Mesangial cell (primary cell): ENCODE measurements around the gene PTTG1IP. TPM values are rescaled to one million over a fixed set of nuclear protein-coding genes. Genes with fewer than 3 reads are reported as not detected.

Source experiments
- total RNA-seq: library from RNA; depleted of rRNA; stranded (reverse); fragments of >200 nt; gene quantifications from 2 replicates; pipeline ENCODE4 v1.2.3, GENCODE V29; 2015

The PTTG1IP gene
- 213 and 304 TPM in 2 replicates for total RNA-seq

DNA sequence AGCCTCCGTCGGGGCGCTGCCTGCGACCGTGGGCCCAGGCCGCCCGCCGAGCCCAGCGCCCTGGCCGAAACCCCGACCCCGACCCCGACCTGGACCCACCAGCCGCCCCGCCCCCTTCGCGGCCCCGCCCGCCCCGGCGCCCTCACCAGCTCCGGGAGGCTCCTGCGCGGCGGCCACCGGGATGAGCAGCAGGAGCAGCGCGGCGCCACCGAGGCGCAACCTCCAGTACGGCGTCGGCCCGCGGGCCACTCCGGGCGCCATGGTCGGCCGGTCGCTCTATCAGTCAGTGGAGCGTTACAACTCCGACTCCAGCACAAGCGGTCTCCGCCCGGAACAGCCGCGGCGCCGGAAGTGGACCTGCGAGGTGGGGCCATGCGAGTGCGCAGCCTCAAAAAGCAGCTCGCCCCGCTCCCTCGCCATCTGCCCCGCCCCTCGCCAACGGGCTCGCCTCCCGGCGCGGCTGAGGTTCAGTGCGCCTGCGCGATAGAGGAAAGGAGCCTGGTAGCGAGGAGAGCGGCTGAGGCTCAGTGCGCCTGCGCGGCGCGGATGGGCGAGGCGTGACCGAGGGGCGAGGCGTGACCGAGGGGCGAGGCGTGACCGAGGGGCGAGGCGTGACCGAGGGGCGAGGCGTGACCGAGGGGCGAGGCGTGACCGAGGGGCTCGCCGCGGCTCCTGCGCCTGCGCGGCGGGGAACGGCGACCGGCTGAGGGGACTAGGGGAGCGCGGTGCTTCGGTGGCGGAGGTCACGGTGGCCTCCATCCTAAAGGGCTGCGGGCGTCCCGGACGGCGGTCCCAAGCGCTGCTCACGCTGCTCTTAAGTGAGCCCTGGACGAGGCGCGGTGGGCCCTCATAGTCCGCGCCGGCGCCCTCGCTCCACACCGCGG, at the start of gene PTTG1IP:
TSS of gene PTTG1IP (minus strand) at position 335 of the 884 bp plus-strand sequence. CDS start at position 261, 74 bp downstream.

GRCh38 chr21:44920694-44921604, 47.5 kb upstream of the PTTG1IP start, which contains the start of gene ITGB2:
Gene ITGB2, minus strand, starts transcription at chr21:44920899. Its CDS starts 10,117 bp downstream, at chr21:44910782.

GRCh38 chr21:44817914-44818639, 55.4 kb downstream of the PTTG1IP start, which contains the start of gene SUMO3:
Gene SUMO3, minus strand, starts transcription at chr21:44818062. Its CDS starts 94 bp downstream, at chr21:44817968.

DNA sequence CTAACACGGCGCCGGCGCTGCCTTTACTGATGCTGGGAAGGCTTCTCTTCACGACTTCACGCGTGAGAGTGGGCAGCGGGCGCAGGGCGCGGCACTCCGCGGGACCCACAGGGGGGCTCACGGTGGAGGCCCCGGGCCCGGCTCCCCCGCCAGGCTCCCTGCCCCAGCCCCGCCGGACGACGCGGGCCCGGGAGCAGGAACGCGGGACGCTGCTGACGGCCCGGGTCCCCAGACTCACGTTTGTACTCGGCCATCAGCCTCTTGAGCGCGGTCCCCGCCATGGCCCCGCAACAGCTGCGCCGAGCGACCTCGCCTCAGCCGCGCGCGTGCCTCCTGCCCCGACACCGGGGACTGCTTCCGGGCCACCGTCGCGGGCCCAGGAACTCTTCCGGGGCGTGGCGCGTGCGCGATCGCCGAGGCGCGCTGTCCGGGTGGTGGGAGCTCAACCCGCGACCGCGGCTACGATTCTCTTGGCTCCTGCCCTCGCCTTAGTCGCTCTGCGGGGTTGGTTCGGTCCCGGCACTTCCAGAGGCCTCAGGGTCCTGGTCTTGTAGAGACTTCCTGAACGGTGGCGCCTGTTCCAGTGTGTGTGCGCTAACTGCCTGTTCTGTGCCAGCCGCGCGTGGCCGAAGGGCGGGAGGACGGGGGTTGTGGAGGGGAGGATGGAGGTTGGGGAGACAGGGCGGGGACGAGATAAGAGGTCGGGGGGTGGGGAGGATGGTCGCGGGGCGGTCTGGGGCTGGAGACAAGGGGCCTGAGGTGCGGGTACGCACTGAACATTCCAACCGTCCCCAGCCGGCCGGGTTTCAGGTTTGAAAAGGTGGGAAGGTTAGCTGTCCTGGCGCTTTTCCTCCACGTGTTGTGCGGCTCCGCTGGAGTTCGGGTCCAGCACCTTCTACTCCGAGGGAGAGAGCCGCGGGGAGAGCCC, 71.8 kb downstream of the PTTG1IP start, which contains the start of gene UBE2G2:
TSS of gene UBE2G2 (minus strand) at position 353 of the 928 bp plus-strand sequence. CDS start at position 281, 72 bp downstream.

Other genes with a start within 250 kb of the PTTG1IP start
- gene KRTAP10-9, start 246.6 kb downstream of the PTTG1IP start, total RNA-seq = not detected in 2 replicates
- gene KRTAP10-10, start 236.3 kb downstream of the PTTG1IP start, total RNA-seq = not detected in 2 replicates
- gene KRTAP10-11, start 227.3 kb downstream of the PTTG1IP start, total RNA-seq = not detected in 2 replicates
- not detected in 2 replicates for gene KRTAP12-4, start 219.0 kb downstream of the PTTG1IP start, total RNA-seq
- gene KRTAP12-3, start 215.8 kb downstream of the PTTG1IP start, total RNA-seq = not detected in 2 replicates
- gene KRTAP12-2, start 206.8 kb downstream of the PTTG1IP start, total RNA-seq = not detected in 2 replicates
- gene KRTAP12-1, start 191.5 kb downstream of the PTTG1IP start, total RNA-seq = not detected in 2 replicates
- not detected in 2 replicates for gene KRTAP10-12, start 176.5 kb downstream of the PTTG1IP start, total RNA-seq
- not detected in 2 replicates for gene TSPEAR, start 162.1 kb downstream of the PTTG1IP start, total RNA-seq
- gene UBE2G2, start 71.9 kb downstream of the PTTG1IP start, total RNA-seq = 32.1 and 38.8 TPM in 2 replicates
- gene SUMO3, start 55.6 kb downstream of the PTTG1IP start, total RNA-seq = 51.8 and 69.6 TPM in 2 replicates
- gene ITGB2, start 47.2 kb upstream of the PTTG1IP start, total RNA-seq = 2.2 TPM in 1 of 2 replicates, not detected in the other
- gene SLX9, start 66.3 kb upstream of the PTTG1IP start, total RNA-seq = 15.2 and 21.3 TPM in 2 replicates
- gene ADARB1, start 200.9 kb upstream of the PTTG1IP start, total RNA-seq = 3.6 and 8.9 TPM in 2 replicates